IMR-90 (cell line): ENCODE data around the gene KDM1B. TPM values are rescaled to one million over a fixed set of nuclear protein-coding genes. Genes with fewer than 3 reads are reported as not detected.

ENCODE experiments used
- ATAC-seq: fragments of 200-7000 bp; cut with Tn5 transposase; 2 replicates; pipeline ENCODE4 v1.9.1; 2020; ENCODE audit warnings: low read depth, mild to moderate bottlenecking, moderate library complexity
- BruUV-seq: library from RNA; stranded (reverse); fragments of 400-500 nt; replicated peaks from 2 replicates; lab custom pipeline; 2021; lab: Mats Ljungman, UMichigan
- CTCF ChIA-PET: fragments of 300-600 bp; formaldehyde crosslinking; extraction: SDS; loops from one replicate; lab custom pipeline; 2021; ENCODE audit warnings: antibody characterized with exemption; lab: Yijun Ruan, JAX
- POLR2A ChIA-PET: fragments of 300-600 bp; sonication (Branson Sonifier 250); formaldehyde crosslinking; loops from one replicate; lab custom pipeline; 2022; ENCODE audit warnings: antibody characterized with exemption; ENCODE audit not compliant: unreplicated experiment; lab: Charles Lee
- DNase-seq: peaks from one replicate; pipeline ENCODE4 v3.0.0; 2013
- H2AFZ ChIP-seq: replicated peaks from 2 replicates; pipeline ENCODE3; 2013; ENCODE audit warnings: low read length, mild to moderate bottlenecking; ENCODE audit not compliant: poor library complexity
- H2AK5ac ChIP-seq: 2 replicates; pipeline ENCODE4 v1.6.1; 2013; ENCODE audit warnings: low read depth, low read length, inconsistent platforms
- H2AK9ac ChIP-seq: replicated peaks from 2 replicates; pipeline ENCODE3; 2013; ENCODE audit warnings: mild to moderate bottlenecking, low read depth, low read length, moderate library complexity; ENCODE audit not compliant: poor library complexity
- H2BK120ac ChIP-seq: 2 replicates; pipeline ENCODE4 v1.6.1; 2013; ENCODE audit warnings: low read depth, low read length, inconsistent platforms
- H2BK15ac ChIP-seq: 3 replicates; pipeline ENCODE4 v1.6.1; 2013; ENCODE audit warnings: low read depth, low read length, inconsistent platforms
- H2BK20ac ChIP-seq: 2 replicates; pipeline ENCODE4 v1.6.1; 2013; ENCODE audit warnings: low read depth, mild to moderate bottlenecking, inconsistent platforms, low read length, moderate library complexity
- H2BK5ac ChIP-seq: 2 replicates; pipeline ENCODE4 v1.6.1; 2013; ENCODE audit warnings: mild to moderate bottlenecking, low read depth, low read length, inconsistent platforms; ENCODE audit not compliant: poor library complexity, severe bottlenecking
- H3K14ac ChIP-seq: replicated peaks from 2 replicates; pipeline ENCODE4 v1.6.1; 2013; ENCODE audit warnings: low read depth, low read length, inconsistent platforms
- H3K18ac ChIP-seq: 2 replicates; pipeline ENCODE4 v1.6.1; 2013; ENCODE audit warnings: low read depth, low read length, control low read depth
- H3K23ac ChIP-seq: 2 replicates; pipeline ENCODE4 v1.6.1; 2013; ENCODE audit warnings: low read depth, low read length, inconsistent platforms
- H3K27ac ChIP-seq: 2 replicates; pipeline ENCODE4 v1.5.1; 2013; ENCODE audit warnings: mild to moderate bottlenecking, control low read depth, low read length; ENCODE audit not compliant: insufficient read depth
- H3K27me3 ChIP-seq: 2 replicates; pipeline ENCODE4 v1.6.1; 2013; ENCODE audit warnings: low read length; ENCODE audit not compliant: control insufficient read depth, insufficient read depth
- H3K36me3 ChIP-seq: 2 replicates; pipeline ENCODE4 v1.6.1; 2013; ENCODE audit warnings: low read length, mixed read lengths; ENCODE audit not compliant: control insufficient read depth, insufficient read depth
- H3K4ac ChIP-seq: 2 replicates; pipeline ENCODE4 v1.6.1; 2013; ENCODE audit warnings: low read depth, low read length, inconsistent platforms
- H3K4me1 ChIP-seq: 2 replicates; pipeline ENCODE4 v1.6.1; 2013; ENCODE audit warnings: low read length, mixed read lengths; ENCODE audit not compliant: control insufficient read depth, insufficient read depth
- H3K4me2 ChIP-seq: 2 replicates; pipeline ENCODE4 v1.6.1; 2013; ENCODE audit warnings: low read depth, mild to moderate bottlenecking, control low read depth, low read length, moderate library complexity
- H3K4me3 ChIP-seq: 2 replicates; pipeline ENCODE4 v1.5.1; 2013; ENCODE audit warnings: low read depth, mild to moderate bottlenecking, control low read depth, low read length, moderate library complexity; ENCODE audit not compliant: insufficient read depth
- H3K56ac ChIP-seq: 2 replicates; pipeline ENCODE4 v1.6.1; 2013; ENCODE audit warnings: low read length, inconsistent platforms; ENCODE audit not compliant: insufficient read depth; ENCODE audit errors: extremely low read depth
- H3K79me1 ChIP-seq, 2 experiments: 2 replicates each; pipeline ENCODE4 v1.6.1; 2013; ENCODE audit warnings: low read length in 2 of 2, inconsistent platforms in 1 of 2, low read depth in 1 of 2
- H3K9ac ChIP-seq: 2 replicates; pipeline ENCODE4 v1.6.1; 2013; ENCODE audit warnings: low read depth, low read length, control low read depth
- H3K9me1 ChIP-seq: 2 replicates; pipeline ENCODE4 v1.6.1; 2013; ENCODE audit warnings: low read length, inconsistent platforms; ENCODE audit not compliant: insufficient read depth
- H3K9me3 ChIP-seq: 2 replicates; pipeline ENCODE4 v1.6.1; 2013; ENCODE audit warnings: low read length; ENCODE audit not compliant: control insufficient read depth, insufficient read depth
- H4K20me1 ChIP-seq: 2 replicates; pipeline ENCODE4 v1.6.1; 2013; ENCODE audit warnings: low read length, inconsistent platforms; ENCODE audit not compliant: insufficient read depth
- H4K5ac ChIP-seq: 2 replicates; pipeline ENCODE4 v1.6.1; 2013; ENCODE audit warnings: mild to moderate bottlenecking, low read depth, low read length, control low read depth
- H4K8ac ChIP-seq, 2 experiments: 2 replicates each; pipeline ENCODE4 v1.6.1; 2013; ENCODE audit warnings: low read depth in 2 of 2, low read length in 2 of 2, control low read depth in 1 of 2, inconsistent platforms in 1 of 2
- H4K91ac ChIP-seq: 2 replicates; pipeline ENCODE4 v1.6.1; 2013; ENCODE audit warnings: low read depth, low read length, inconsistent platforms; ENCODE audit not compliant: insufficient read depth
- BHLHE40 ChIP-seq: fragments of 150-350 bp; IDR thresholded peaks from 2 replicates; pipeline ENCODE4 v1.6.1; 2016; ENCODE audit warnings: mild to moderate bottlenecking, low read depth, low read length
- CEBPB ChIP-seq: IDR thresholded peaks from 2 replicates; pipeline ENCODE4 v1.6.1; 2012; ENCODE audit warnings: low read depth, low read length, improper control_type of control experiment
- CHD1 ChIP-seq: IDR thresholded peaks from 2 replicates; pipeline ENCODE4 v1.6.1; 2012; ENCODE audit warnings: low read depth, low read length, improper control_type of control experiment
- CTCF ChIP-seq: conservative IDR thresholded peaks from 2 replicates; pipeline ENCODE4 v1.5.1; 2012; ENCODE audit warnings: mild to moderate bottlenecking, low read depth, low read length, improper control_type of control experiment
- FOS ChIP-seq: fragments of 150-350 bp; IDR thresholded peaks from 2 replicates; pipeline ENCODE4 v1.6.1; 2016; ENCODE audit warnings: low read depth, low read length
- MAFK ChIP-seq: IDR thresholded peaks from 2 replicates; pipeline ENCODE4 v1.6.1; 2012; ENCODE audit warnings: low read depth, low read length, improper control_type of control experiment
- MAZ ChIP-seq: IDR thresholded peaks from 2 replicates; pipeline ENCODE4 v1.6.1; 2012; ENCODE audit warnings: low read depth, mild to moderate bottlenecking, low read length, improper control_type of control experiment, moderate library complexity, borderline replicate concordance
- MXI1 ChIP-seq: IDR thresholded peaks from 2 replicates; pipeline ENCODE4 v1.6.1; 2012; ENCODE audit warnings: low read depth, mild to moderate bottlenecking, low read length, moderate library complexity, borderline replicate concordance
- NFE2L2 ChIP-seq: fragments of 150-350 bp; IDR thresholded peaks from 2 replicates; pipeline ENCODE4 v1.6.1; 2016; ENCODE audit warnings: low read depth, mild to moderate bottlenecking, low read length
- POLR2A ChIP-seq: IDR thresholded peaks from 2 replicates; pipeline ENCODE4 v1.6.1; 2012; ENCODE audit warnings: mild to moderate bottlenecking, low read depth, low read length
- RAD21 ChIP-seq: IDR thresholded peaks from 2 replicates; pipeline ENCODE4 v1.6.1; 2012; ENCODE audit warnings: low read length, improper control_type of control experiment
- RCOR1 ChIP-seq: IDR thresholded peaks from 2 replicates; pipeline ENCODE4 v1.6.1; 2012; ENCODE audit warnings: mild to moderate bottlenecking, low read length, improper control_type of control experiment; ENCODE audit not compliant: insufficient replicate concordance
- RFX5 ChIP-seq: IDR thresholded peaks from 2 replicates; pipeline ENCODE4 v1.8.0; 2012; ENCODE audit warnings: low read depth, mild to moderate bottlenecking, low read length, moderate library complexity
- SMC3 ChIP-seq: fragments of 150-350 bp; IDR thresholded peaks from 2 replicates; pipeline ENCODE4 v1.6.1; 2016; ENCODE audit warnings: low read depth, mild to moderate bottlenecking, antibody characterized with exemption, low read length, moderate library complexity
- WGBS, 2 experiments: methylation state at CpG; one replicate each; pipeline versions ENCODE4 v1.1.5 to v1.1.7; 2013; ENCODE audit warnings: missing lambda C conversion rate in 2 of 2; ENCODE audit not compliant: insufficient read length in 1 of 2; ENCODE audit errors: extremely low coverage in 2 of 2; 5-methylcytosine and 5-hydroxymethylcytosine counted together
- dilution Hi-C: fragments of 300-500 bp; cut with HindIII; formaldehyde crosslinking; loops from one replicate; pipeline ENCODE4 v1.14.3; 2018; ENCODE audit warnings: low sequenced_read_pairs; ENCODE audit not compliant: unreplicated experiment
- in situ Hi-C: fragments of 300-500 bp; cut with MboI; formaldehyde crosslinking; loops from 3 replicates; pipeline ENCODE4 v1.14.3; 2019; ENCODE audit warnings: low sequenced_read_pairs, inconsistent platforms, mixed read lengths
- intact Hi-C: fragments of 100-400 bp; cut with micrococcal nuclease; formaldehyde crosslinking; loops from 2 replicates; pipeline ENCODE4 v1.10.0; 2022
- polyA plus RNA-seq, 3 experiments: library from polyadenylated mRNA; depleted of rRNA; stranded (reverse); fragments of >200 nt; gene quantifications; 2 replicates each; pipeline ENCODE4 v1.2.3, GENCODE V29; 2012; ENCODE audit warnings: low replicate concordance in 1 of 3
- total RNA-seq: library from RNA; depleted of rRNA; stranded (reverse); fragments of >200 nt; gene quantifications from 2 replicates; pipeline ENCODE4 v1.2.3, GENCODE V29; 2012
- TF ChIP-seq, protein P1 (sequence below): fragments of 150-350 bp; IDR thresholded peaks from 2 replicates; pipeline ENCODE4 v1.6.1; 2016; ENCODE audit warnings: low read depth, mild to moderate bottlenecking, low read length, moderate library complexity, borderline replicate concordance
- TF ChIP-seq, protein P2 (sequence below): fragments of 150-350 bp; IDR thresholded peaks from 2 replicates; pipeline ENCODE4 v1.6.1; 2017; ENCODE audit warnings: mild to moderate bottlenecking, antibody characterized with exemption, low read length, low read depth

The KDM1B gene
- total and polyA plus RNA-seq, 2 of the 4 experiments (the other 2 are of a cell fraction) = 13.2 to 16.7 TPM

- peaks cover 22 to 47% of the 10 kb centered on the region in 2 experiments for H3K79me1 ChIP-seq
- H3K23ac ChIP-seq = no peak overlapping the region
- ATAC-seq (no peak), DNase-seq (no peak)
- ChIA-PET CTCF (no interaction called here), POLR2A (no interaction called here)
- H4K20me1 ChIP-seq = peaks cover 3% of the 10 kb centered on the region; the same call in 1 of the 2 replicates
- H3K27me3 ChIP-seq = no peaks in the 10 kb centered on the region
- H2BK120ac ChIP-seq = no peak overlapping the region
- no peak overlapping the region for H4K8ac ChIP-seq
- H3K18ac ChIP-seq = no peak overlapping the region
- H3K36me3 ChIP-seq = peaks cover 24% of the 10 kb centered on the region
- in situ Hi-C loops = no loop called here
- H3K4me1 ChIP-seq = no peaks in the 10 kb centered on the region
- no peak overlapping the region for H3K14ac ChIP-seq
- H3K9me1 ChIP-seq = 0 out of 2 replicates have a peak, but pooled peaks cover 3% of the 10 kb centered on the region
- intact Hi-C loops = loop anchor here (10.0 kb wide), 1 partner anchor 394 kb away; no protein-coding TSS in a partner anchor
- no TSS peak for BruUV-seq
- H3K9ac ChIP-seq = no peak overlapping the region
- no peak overlapping the region for H2AFZ ChIP-seq
- dilution Hi-C loops = no loop called here
- no peak overlapping the region for H4K91ac ChIP-seq
- H2BK5ac ChIP-seq = no peak overlapping the region
- no peak overlapping the region for H3K4ac ChIP-seq
- no peak overlapping the region for H4K5ac ChIP-seq
- no peak overlapping the region for H2AK9ac ChIP-seq
- no peak overlapping the region for H3K27ac ChIP-seq
- H2AK5ac ChIP-seq = no peak overlapping the region
- H3K4me2 ChIP-seq = no peak overlapping the region
- H3K9me3 ChIP-seq = no peaks in the 10 kb centered on the region
- no peak overlapping the region for H3K56ac ChIP-seq
- no peak overlapping the region for H3K4me3 ChIP-seq
- TF ChIP-seq CEBPB = no peak
- TF ChIP-seq CTCF = no peak
- TF ChIP-seq RAD21 = no peak
- TF ChIP-seq POLR2A = no peak
- no peak for TF ChIP-seq BHLHE40
- no peak for TF ChIP-seq SMC3
- no peak for TF ChIP-seq MAZ
- TF ChIP-seq, protein P1, sequence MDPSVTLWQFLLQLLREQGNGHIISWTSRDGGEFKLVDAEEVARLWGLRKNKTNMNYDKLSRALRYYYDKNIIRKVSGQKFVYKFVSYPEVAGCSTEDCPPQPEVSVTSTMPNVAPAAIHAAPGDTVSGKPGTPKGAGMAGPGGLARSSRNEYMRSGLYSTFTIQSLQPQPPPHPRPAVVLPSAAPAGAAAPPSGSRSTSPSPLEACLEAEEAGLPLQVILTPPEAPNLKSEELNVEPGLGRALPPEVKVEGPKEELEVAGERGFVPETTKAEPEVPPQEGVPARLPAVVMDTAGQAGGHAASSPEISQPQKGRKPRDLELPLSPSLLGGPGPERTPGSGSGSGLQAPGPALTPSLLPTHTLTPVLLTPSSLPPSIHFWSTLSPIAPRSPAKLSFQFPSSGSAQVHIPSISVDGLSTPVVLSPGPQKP = no peak
- TF ChIP-seq FOS = no peak
- no peak for TF ChIP-seq NFE2L2
- TF ChIP-seq RCOR1 = no peak
- no peak for TF ChIP-seq MAFK
- TF ChIP-seq, protein P2, sequence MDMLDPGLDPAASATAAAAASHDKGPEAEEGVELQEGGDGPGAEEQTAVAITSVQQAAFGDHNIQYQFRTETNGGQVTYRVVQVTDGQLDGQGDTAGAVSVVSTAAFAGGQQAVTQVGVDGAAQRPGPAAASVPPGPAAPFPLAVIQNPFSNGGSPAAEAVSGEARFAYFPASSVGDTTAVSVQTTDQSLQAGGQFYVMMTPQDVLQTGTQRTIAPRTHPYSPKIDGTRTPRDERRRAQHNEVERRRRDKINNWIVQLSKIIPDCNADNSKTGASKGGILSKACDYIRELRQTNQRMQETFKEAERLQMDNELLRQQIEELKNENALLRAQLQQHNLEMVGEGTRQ = no peak
- no peak for TF ChIP-seq CHD1
- TF ChIP-seq MXI1 = no peak
- no peak for TF ChIP-seq RFX5
- no peak overlapping the region for H2BK15ac ChIP-seq
- no CpG with 5 or more reads among the region's 4 CpGs for WGBS, 2 experiments
- H2BK20ac ChIP-seq = no peak overlapping the region
Measured at GRCh38 chr6:18249271-18249670, 94.0 kb downstream of the KDM1B start.
